IPS-18a (cell line): ENCODE results near the gene KLF2.

Source experiments
- H3K27ac ChIP-seq: one replicate; pipeline ENCODE4 v1.5.1; 2013; ENCODE audit warnings: low read length
- H3K27me3 ChIP-seq: one replicate; pipeline ENCODE4 v1.6.1; 2013; ENCODE audit warnings: mild to moderate bottlenecking, low read length; ENCODE audit not compliant: control insufficient read depth, insufficient read depth
- H3K36me3 ChIP-seq: one replicate; pipeline ENCODE4 v1.6.1; 2013; ENCODE audit warnings: low read depth, low read length; ENCODE audit not compliant: control insufficient read depth
- H3K4me1 ChIP-seq: one replicate; pipeline ENCODE4 v1.6.1; 2013; ENCODE audit warnings: low read depth, low read length; ENCODE audit not compliant: control insufficient read depth
- H3K4me3 ChIP-seq: one replicate; pipeline ENCODE4 v1.5.1; 2013; ENCODE audit warnings: low read length
- H3K9ac ChIP-seq: one replicate; pipeline ENCODE4 v1.6.1; 2013; ENCODE audit warnings: mild to moderate bottlenecking, low read length, moderate library complexity
- H3K9me3 ChIP-seq: one replicate; pipeline ENCODE4 v1.6.1; 2013; ENCODE audit warnings: low read depth, low read length; ENCODE audit not compliant: control insufficient read depth

Gene KLF2

GRCh38 chr19:16359964-16360363, 35.3 kb downstream of the KLF2 start:
- Histone ChIP-seq H3K36me3 (no peaks in the 10 kb centered on the region), H3K9ac (no peak overlapping the region), H3K4me1 (no peaks in the 10 kb centered on the region), H3K27ac (no peak overlapping the region), H3K27me3 (no peaks in the 10 kb centered on the region), H3K4me3 (no peak overlapping the region), H3K9me3 (no peaks in the 10 kb centered on the region)

- no peak overlapping the region for H3K4me3 ChIP-seq
Measured at GRCh38 chr19:16360738-16361137, 36.1 kb downstream of the KLF2 start.

GRCh38 chr19:16361254-16361653, 36.6 kb downstream of the KLF2 start:
- Histone ChIP-seq H3K27ac (no peak overlapping the region), H3K27me3 (no peaks in the 10 kb centered on the region), H3K36me3 (no peaks in the 10 kb centered on the region), H3K9ac (no peak overlapping the region), H3K4me3 (no peak overlapping the region), H3K9me3 (no peaks in the 10 kb centered on the region), H3K4me1 (no peaks in the 10 kb centered on the region)

More at GRCh38 chr19:16360738-16361137, 36.1 kb downstream of the KLF2 start:
- H3K36me3 ChIP-seq, result no peaks in the 10 kb centered on the region
- H3K27me3 ChIP-seq, result no peaks in the 10 kb centered on the region
- no peak overlapping the region for H3K27ac ChIP-seq
- H3K9ac ChIP-seq, result no peak overlapping the region
- no peaks in the 10 kb centered on the region for H3K4me1 ChIP-seq
- H3K9me3 ChIP-seq, result no peaks in the 10 kb centered on the region

GRCh38 chr19:16361926-16362325, 37.3 kb downstream of the KLF2 start:
- no peak overlapping the region for H3K4me3 ChIP-seq
- no peak overlapping the region for H3K9ac ChIP-seq
- H3K27me3 ChIP-seq, result no peaks in the 10 kb centered on the region
- H3K27ac ChIP-seq, result no peak overlapping the region
- H3K36me3 ChIP-seq, result no peaks in the 10 kb centered on the region
- H3K4me1 ChIP-seq, result no peaks in the 10 kb centered on the region
- no peaks in the 10 kb centered on the region for H3K9me3 ChIP-seq

- H3K36me3 ChIP-seq, result no peaks in the 10 kb centered on the region
- H3K9me3 ChIP-seq, result no peaks in the 10 kb centered on the region
- H3K4me1 ChIP-seq, result no peaks in the 10 kb centered on the region
- H3K4me3 ChIP-seq, result no peak overlapping the region
- H3K9ac ChIP-seq, result no peak overlapping the region
- no peak overlapping the region for H3K27ac ChIP-seq
- no peaks in the 10 kb centered on the region for H3K27me3 ChIP-seq
Measured at GRCh38 chr19:16363133-16363851, 38.7 kb downstream of the KLF2 start.

- Histone ChIP-seq H3K9ac (no peak overlapping the region), H3K9me3 (no peaks in the 10 kb centered on the region), H3K4me1 (no peaks in the 10 kb centered on the region), H3K27me3 (no peaks in the 10 kb centered on the region), H3K27ac (no peak overlapping the region), H3K36me3 (no peaks in the 10 kb centered on the region), H3K4me3 (no peak overlapping the region)
Measured at GRCh38 chr19:16363852-16364230, 39.2 kb downstream of the KLF2 start.

GRCh38 chr19:16364231-16364865, 39.7 kb downstream of the KLF2 start:
- Histone ChIP-seq H3K36me3 (no peaks in the 10 kb centered on the region), H3K27me3 (no peaks in the 10 kb centered on the region), H3K27ac (no peak overlapping the region), H3K9ac (no peak overlapping the region), H3K4me3 (no peak overlapping the region), H3K4me1 (no peaks in the 10 kb centered on the region), H3K9me3 (no peaks in the 10 kb centered on the region)

GRCh38 chr19:16365300-16365996, 40.8 kb downstream of the KLF2 start:
- Histone ChIP-seq H3K36me3 (no peaks in the 10 kb centered on the region), H3K27me3 (no peaks in the 10 kb centered on the region), H3K27ac (no peak overlapping the region), H3K9ac (no peak overlapping the region), H3K4me3 (no peak overlapping the region), H3K4me1 (no peaks in the 10 kb centered on the region), H3K9me3 (no peaks in the 10 kb centered on the region)

- Histone ChIP-seq H3K27ac (no peak overlapping the region), H3K9me3 (no peaks in the 10 kb centered on the region), H3K4me3 (no peak overlapping the region), H3K36me3 (no peaks in the 10 kb centered on the region), H3K9ac (no peak overlapping the region), H3K4me1 (no peaks in the 10 kb centered on the region), H3K27me3 (no peaks in the 10 kb centered on the region)
Measured at GRCh38 chr19:16366056-16366432, 41.4 kb downstream of the KLF2 start.

GRCh38 chr19:16366433-16367260, 42.0 kb downstream of the KLF2 start:
- no peak overlapping the region for H3K9ac ChIP-seq
- H3K27ac ChIP-seq, result no peak overlapping the region
- H3K4me1 ChIP-seq, result no peaks in the 10 kb centered on the region
- H3K36me3 ChIP-seq, result no peaks in the 10 kb centered on the region
- no peaks in the 10 kb centered on the region for H3K27me3 ChIP-seq
- no peaks in the 10 kb centered on the region for H3K9me3 ChIP-seq
- H3K4me3 ChIP-seq, result no peak overlapping the region

- Histone ChIP-seq H3K27me3 (no peaks in the 10 kb centered on the region), H3K4me3 (no peak overlapping the region), H3K27ac (no peak overlapping the region), H3K4me1 (no peaks in the 10 kb centered on the region), H3K36me3 (no peaks in the 10 kb centered on the region), H3K9ac (no peak overlapping the region), H3K9me3 (no peaks in the 10 kb centered on the region)
Measured at GRCh38 chr19:16367261-16367683, 42.6 kb downstream of the KLF2 start.
